RWPE2 (cell line): ENCODE measurements around the gene ST7.

Source experiments
- ATAC-seq: fragments of 200-7000 bp; cut with Tn5 transposase; 3 replicates; pipeline ENCODE4 v1.9.1; 2021; ENCODE audit warnings: low read depth
- DNase-seq: peaks from one replicate; pipeline ENCODE4 v3.0.0-alpha.2; 2020; ENCODE audit warnings: low spot score
- H3K27ac ChIP-seq: fragments of 450-650 bp; 2 replicates; pipeline ENCODE4 v1.5.1; 2017; ENCODE audit warnings: mild to moderate bottlenecking; ENCODE audit not compliant: poor library complexity, severe bottlenecking
- H3K27me3 ChIP-seq: fragments of 250-450 bp; sonication (Bioruptor Pico); 2 replicates; pipeline ENCODE4 v1.5.1; 2021; ENCODE audit warnings: mild to moderate bottlenecking, moderate library complexity; ENCODE audit not compliant: insufficient read depth, poor library complexity, severe bottlenecking
- H3K36me3 ChIP-seq: fragments of 250-450 bp; sonication (Bioruptor Pico); 2 replicates; pipeline ENCODE4 v1.5.1; 2020; ENCODE audit warnings: low read depth, mild to moderate bottlenecking, moderate library complexity
- H3K4me1 ChIP-seq: fragments of 250-450 bp; sonication (Bioruptor Pico); 2 replicates; pipeline ENCODE4 v1.5.1; 2021; ENCODE audit warnings: mild to moderate bottlenecking, moderate library complexity; ENCODE audit not compliant: insufficient read depth, poor library complexity, severe bottlenecking
- H3K4me3 ChIP-seq: fragments of 250-450 bp; sonication (Bioruptor Pico); 2 replicates; pipeline ENCODE4 v1.5.1; 2021; ENCODE audit warnings: mild to moderate bottlenecking, moderate library complexity; ENCODE audit not compliant: severe bottlenecking
- H3K9me3 ChIP-seq: fragments of 250-450 bp; sonication (Bioruptor Pico); 2 replicates; pipeline ENCODE4 v1.5.1; 2021; ENCODE audit warnings: mild to moderate bottlenecking, moderate library complexity; ENCODE audit not compliant: severe bottlenecking
- CTCF ChIP-seq: fragments of 450-650 bp; IDR thresholded peaks from one replicate; pipeline ENCODE4 v1.5.1; 2017; ENCODE audit warnings: mild to moderate bottlenecking, moderate library complexity; ENCODE audit not compliant: poor library complexity, severe bottlenecking

ST7 gene

GRCh38 chr7:116912269-116912909, 40.9 kb upstream of the ST7 start:
- Histone ChIP-seq H3K27me3 (no peaks in the 10 kb centered on the region), H3K4me1 (no peaks in the 10 kb centered on the region), H3K36me3 (peaks cover 83% of the 10 kb centered on the region), H3K27ac (no peak overlapping the region), H3K4me3 (no peak overlapping the region), H3K9me3 (no peaks in the 10 kb centered on the region)
- ATAC-seq, result no peak
- TF ChIP-seq CTCF, result no peak
- no peak for DNase-seq

DNA sequence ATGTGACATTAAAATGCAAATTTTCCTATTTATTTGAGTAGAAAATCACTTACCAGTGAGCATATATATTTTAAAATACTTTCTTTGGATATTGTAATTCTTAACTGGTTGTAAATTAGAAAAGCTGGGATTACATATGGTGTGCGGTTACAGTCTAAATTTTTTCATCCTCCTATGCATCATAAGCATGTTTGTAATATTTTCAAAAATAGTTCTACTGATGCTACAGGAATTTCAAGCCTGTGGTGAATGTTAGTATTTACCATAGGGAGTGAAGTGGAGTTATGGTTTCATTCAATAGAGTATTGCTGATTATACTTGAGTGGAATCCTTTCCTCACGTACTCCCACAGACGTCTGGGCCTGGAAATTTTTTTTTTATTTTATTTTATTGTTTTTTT, 34.6 kb upstream of the ST7 start:
- Histone ChIP-seq H3K4me1 (no peaks in the 10 kb centered on the region), H3K27ac (no peak overlapping the region), H3K36me3 (peaks cover 49% of the 10 kb centered on the region), H3K9me3 (no peaks in the 10 kb centered on the region), H3K4me3 (no peak overlapping the region), H3K27me3 (no peaks in the 10 kb centered on the region)
- no peak for ATAC-seq
- DNase-seq, result no peak
- no peak for TF ChIP-seq CTCF

DNA sequence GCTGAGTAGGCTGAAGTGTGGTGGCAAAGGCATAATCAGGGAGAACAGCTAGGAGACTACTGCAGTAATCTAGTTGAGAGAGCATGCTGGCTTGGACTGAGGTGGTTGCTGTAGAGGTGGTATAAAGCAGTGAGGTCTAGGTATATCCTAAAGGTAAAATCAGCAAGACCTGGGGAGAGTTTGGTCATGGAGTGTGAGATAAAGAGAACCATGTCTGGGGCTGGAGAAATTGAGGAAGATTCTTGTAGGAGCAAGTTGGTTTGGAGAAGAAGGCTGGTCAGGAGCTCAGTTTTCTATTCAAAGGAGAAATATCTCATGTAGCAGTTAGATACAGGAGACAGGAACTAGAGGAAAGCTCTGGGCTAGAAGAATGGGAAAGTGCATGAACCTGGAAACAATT, 32.9 kb upstream of the ST7 start:
- Histone ChIP-seq H3K27me3 (no peaks in the 10 kb centered on the region), H3K9me3 (no peaks in the 10 kb centered on the region), H3K36me3 (peaks cover 36% of the 10 kb centered on the region), H3K27ac (no peak overlapping the region), H3K4me3 (no peak overlapping the region), H3K4me1 (no peaks in the 10 kb centered on the region)
- TF ChIP-seq CTCF, result no peak
- no peak for DNase-seq
- ATAC-seq, result no peak

DNA sequence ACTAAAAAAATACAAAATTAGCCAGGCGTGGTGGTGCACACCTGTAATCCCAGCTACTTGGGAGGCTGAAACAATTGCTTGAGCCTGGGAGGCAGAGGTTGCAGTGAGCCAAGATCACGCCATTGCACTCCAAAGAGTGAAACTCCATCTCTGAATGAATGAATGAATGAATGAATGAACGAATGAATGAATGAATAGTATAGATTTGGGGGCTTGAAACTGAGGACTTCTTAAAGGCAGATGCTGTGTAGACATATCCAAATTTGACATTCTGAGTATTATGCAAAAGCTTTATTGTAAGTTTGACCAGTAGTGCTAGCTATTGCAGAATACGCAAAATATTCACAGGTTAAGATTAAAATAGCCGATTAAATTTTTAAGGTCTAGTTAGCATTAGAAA, 30.8 kb upstream of the ST7 start:
- no peak for ATAC-seq
- Histone ChIP-seq H3K9me3 (no peaks in the 10 kb centered on the region), H3K4me3 (no peak overlapping the region), H3K27me3 (no peaks in the 10 kb centered on the region), H3K4me1 (no peaks in the 10 kb centered on the region), H3K36me3 (peaks cover 15% of the 10 kb centered on the region), H3K27ac (no peak overlapping the region)
- no peak for DNase-seq
- TF ChIP-seq CTCF, result no peak

- Histone ChIP-seq H3K4me3 (no peak overlapping the region), H3K36me3 (no peaks in the 10 kb centered on the region), H3K9me3 (no peaks in the 10 kb centered on the region), H3K27me3 (no peaks in the 10 kb centered on the region), H3K4me1 (no peaks in the 10 kb centered on the region), H3K27ac (no peak overlapping the region)
- no peak for TF ChIP-seq CTCF
- ATAC-seq (no peak), DNase-seq (no peak)
Measured at GRCh38 chr7:116924741-116925140, 28.6 kb upstream of the ST7 start.
